Measurements from ENCODE around the gene NPAS3.

GRCh38 chr14:33307691-33308251 lies 369.1 kb downstream of the NPAS3 start:
- TF ChIP-seq CTCF (conservative IDR thresholded peaks at IDR 0.05; ENCODE audit: low read depth, low read length) (no peak), EZH2phosphoT487 (IDR thresholded peaks at IDR 0.05; ENCODE audit: borderline replicate concordance, low read length) (no peak), EZH2 (IDR thresholded peaks at IDR 0.05; ENCODE audit: low read length, unreplicated experiment) (no peak)

All from PC-3 (cell line).